H1 (cell line): ENCODE results near the gene BIRC7. TPM values are rescaled to one million over a fixed set of nuclear protein-coding genes. Genes with fewer than 3 reads are reported as not detected.

Experiments used
- CTCF ChIA-PET: fragments of 300-600 bp; sonication (Branson Sonifier 250); formaldehyde crosslinking; loops from one replicate; lab custom pipeline; 2021; ENCODE audit not compliant: partially characterized antibody; lab: Charles Lee
- POLR2A ChIA-PET: fragments of 300-600 bp; sonication (Branson Sonifier 250); formaldehyde crosslinking; loops from one replicate; lab custom pipeline; 2021; ENCODE audit warnings: inconsistent platforms; ENCODE audit not compliant: partially characterized antibody; lab: Charles Lee
- DNase-seq, 2 experiments: peaks; one replicate each; pipeline versions ENCODE4 v3.0.0 to v3.0.0-alpha.2; 2010 to 2022; ENCODE audit warnings: low spot score in 2 of 2, low read depth in 1 of 2, mixed read lengths in 1 of 2
- FAIRE-seq: peaks from 2 replicates; lab custom pipeline; 2011; peaks lifted over from hg19 to GRCh38; lab: Jason Lieb, UNC
- H2AFZ ChIP-seq: 2 replicates; pipeline ENCODE4 v1.8.1; 2012; ENCODE audit warnings: low read length, inconsistent platforms
- H2AK5ac ChIP-seq: 2 replicates; pipeline ENCODE4 v1.6.1; 2013; ENCODE audit warnings: low read depth, low read length
- H2BK120ac ChIP-seq: replicated peaks from 2 replicates; pipeline ENCODE3; 2013; ENCODE audit warnings: low read depth, low read length, inconsistent platforms
- H2BK12ac ChIP-seq: 2 replicates; pipeline ENCODE4 v1.6.1; 2013; ENCODE audit warnings: low read depth, low read length
- H2BK15ac ChIP-seq: 2 replicates; pipeline ENCODE4 v1.6.1; 2013; ENCODE audit warnings: low read length
- H2BK20ac ChIP-seq: 2 replicates; pipeline ENCODE4 v1.6.1; 2013; ENCODE audit warnings: low read length
- H2BK5ac ChIP-seq: 2 replicates; pipeline ENCODE4 v1.6.1; 2013; ENCODE audit warnings: low read depth, low read length
- H3K14ac ChIP-seq: 2 replicates; pipeline ENCODE4 v1.6.1; 2013; ENCODE audit warnings: inconsistent platforms; ENCODE audit not compliant: insufficient read length
- H3K18ac ChIP-seq: 2 replicates; pipeline ENCODE4 v1.6.1; 2013; ENCODE audit warnings: low read length; ENCODE audit errors: extremely low read depth
- H3K23ac ChIP-seq: 2 replicates; pipeline ENCODE4 v1.6.1; 2013; ENCODE audit warnings: inconsistent platforms; ENCODE audit not compliant: insufficient read length
- H3K23me2 ChIP-seq: 2 replicates; pipeline ENCODE4 v1.6.1; 2013; ENCODE audit warnings: low read depth, low read length
- H3K27ac ChIP-seq: 2 replicates; pipeline ENCODE4 v1.6.1; 2011; ENCODE audit warnings: low read depth, low read length, inconsistent platforms
- H3K27me3 ChIP-seq, 4 experiments: replicated peaks in 1 of 4; 1 replicate in 1 of 4; 2 replicates in 3 of 4; pipeline versions ENCODE4 v1.6.1 to v1.8.1; 2011 to 2013; ENCODE audit warnings: low read length in 3 of 4, mild to moderate bottlenecking in 3 of 4, inconsistent platforms in 2 of 4, mixed read lengths in 2 of 4, moderate library complexity in 1 of 4; ENCODE audit not compliant: control insufficient read depth in 3 of 4, insufficient read depth in 3 of 4; ENCODE audit errors: extremely low read depth in 1 of 4
- H3K36me3 ChIP-seq, 4 experiments: 2 replicates each; pipeline versions ENCODE4 v1.6.1 to v1.8.1; 2011 to 2013; ENCODE audit warnings: mild to moderate bottlenecking in 4 of 4, low read length in 3 of 4, moderate library complexity in 2 of 4, control low read depth in 1 of 4, inconsistent platforms in 1 of 4; ENCODE audit not compliant: insufficient read depth in 4 of 4, control insufficient read depth in 2 of 4
- H3K4ac ChIP-seq: replicated peaks from 2 replicates; pipeline ENCODE3; 2013; ENCODE audit warnings: low read length, low read depth, mixed read lengths, inconsistent platforms; ENCODE audit not compliant: insufficient read length
- H3K4me1 ChIP-seq, 4 experiments: replicated peaks in 1 of 4; 1 replicate in 1 of 4; 2 replicates in 3 of 4; pipeline versions ENCODE4 v1.6.1 to v1.8.1; 2011 to 2013; ENCODE audit warnings: low read length in 3 of 4, inconsistent platforms in 2 of 4, mixed read lengths in 1 of 4; ENCODE audit not compliant: insufficient read depth in 4 of 4, control insufficient read depth in 3 of 4
- H3K4me2 ChIP-seq, 2 experiments: 2 replicates each; pipeline versions ENCODE4 v1.6.1 to v1.8.1; 2011 to 2013; ENCODE audit warnings: low read depth in 2 of 2, low read length in 2 of 2, control low read depth in 1 of 2, inconsistent platforms in 1 of 2, mild to moderate bottlenecking in 1 of 2; ENCODE audit not compliant: insufficient read depth in 1 of 2
- H3K4me3 ChIP-seq, 4 experiments: fragments of 200-600, 300-600 bp in 1 of 4; sonication (generic), shearing (Covaris generic), sonication (Bioruptor Twin) in 1 of 4; 2 replicates each; pipeline versions ENCODE4 v1.5.1 to v1.8.1; 2011 to 2016; ENCODE audit warnings: low read length in 4 of 4, low read depth in 3 of 4, control low read depth in 2 of 4, inconsistent platforms in 2 of 4, mild to moderate bottlenecking in 2 of 4, mixed read lengths in 1 of 4, moderate library complexity in 1 of 4; ENCODE audit not compliant: insufficient read depth in 2 of 4; ENCODE audit errors: extremely low read depth in 1 of 4
- H3K56ac ChIP-seq: replicated peaks from 2 replicates; pipeline ENCODE3; 2013; ENCODE audit warnings: low read depth, mild to moderate bottlenecking, mixed read lengths, low read length, inconsistent platforms; ENCODE audit not compliant: insufficient read length
- H3K79me1 ChIP-seq: 2 replicates; pipeline ENCODE4 v1.6.1; 2013; ENCODE audit warnings: low read depth, low read length, control low read depth
- H3K79me2 ChIP-seq, 2 experiments: 2 replicates each; pipeline versions ENCODE4 v1.6.1 to v1.8.1; 2012 to 2013; ENCODE audit warnings: low read length in 2 of 2, mild to moderate bottlenecking in 2 of 2, inconsistent platforms in 1 of 2; ENCODE audit not compliant: insufficient read depth in 2 of 2, control insufficient read depth in 1 of 2
- H3K9ac ChIP-seq, 4 experiments: replicated peaks in 1 of 4; 1 replicate in 1 of 4; 2 replicates in 3 of 4; pipeline versions ENCODE4 v1.6.1 to v1.8.1; 2011 to 2013; ENCODE audit warnings: low read depth in 3 of 4, low read length in 3 of 4, control low read depth in 2 of 4, mild to moderate bottlenecking in 2 of 4, moderate library complexity in 2 of 4, inconsistent platforms in 1 of 4; ENCODE audit errors: extremely low read depth in 1 of 4
- H3K9me3 ChIP-seq, 2 experiments: 2 replicates each; pipeline versions ENCODE4 v1.6.1 to v1.8.1; 2012 to 2013; ENCODE audit warnings: mild to moderate bottlenecking in 2 of 2, moderate library complexity in 2 of 2, control low read depth in 1 of 2, inconsistent platforms in 1 of 2, low read depth in 1 of 2, low read length in 1 of 2, mixed read lengths in 1 of 2; ENCODE audit not compliant: insufficient read depth in 2 of 2
- H4K20me1 ChIP-seq, 2 experiments: replicated peaks in 1 of 2; 2 replicates each; pipeline versions ENCODE3 to v1.8.1; 2011 to 2013; ENCODE audit warnings: inconsistent platforms in 2 of 2, low read length in 2 of 2, mild to moderate bottlenecking in 1 of 2; ENCODE audit not compliant: insufficient read depth in 2 of 2, control insufficient read depth in 1 of 2
- H4K5ac ChIP-seq: 2 replicates; pipeline ENCODE4 v1.6.1; 2013; ENCODE audit warnings: low read length, low read depth, mixed read lengths, inconsistent platforms; ENCODE audit not compliant: insufficient read length
- H4K8ac ChIP-seq: 2 replicates; pipeline ENCODE4 v1.8.0; 2013; ENCODE audit warnings: mild to moderate bottlenecking, moderate library complexity, low read length, inconsistent platforms; ENCODE audit not compliant: insufficient read depth; ENCODE audit errors: extremely low read depth
- H4K91ac ChIP-seq: replicated peaks from 2 replicates; pipeline ENCODE3; 2013; ENCODE audit warnings: low read length, mixed read lengths, inconsistent platforms; ENCODE audit not compliant: insufficient read length
- CEBPB ChIP-seq: IDR thresholded peaks from 2 replicates; pipeline ENCODE4 v1.6.1; 2012; ENCODE audit warnings: low read depth, low read length
- CTBP2 ChIP-seq: IDR thresholded peaks from 2 replicates; pipeline ENCODE4 v1.7.0; 2011; ENCODE audit warnings: borderline replicate concordance, mild to moderate bottlenecking, moderate library complexity, mixed read lengths, low read length; ENCODE audit not compliant: insufficient read depth, insufficient read length
- EGR1 ChIP-seq: IDR thresholded peaks from 2 replicates; pipeline ENCODE4 v1.6.1; 2011; ENCODE audit warnings: low read depth, low read length, borderline replicate concordance
- EZH2 ChIP-seq: fragments of 200-600 bp; sonication (generic); IDR thresholded peaks from 2 replicates; pipeline ENCODE4 v1.7.1; 2012; ENCODE audit warnings: low read depth, mild to moderate bottlenecking, moderate library complexity, low read length, inconsistent platforms; ENCODE audit not compliant: severe bottlenecking
- GABPA ChIP-seq: IDR thresholded peaks from 2 replicates; pipeline ENCODE4 v1.6.1; 2011; ENCODE audit warnings: mild to moderate bottlenecking, low read length, moderate library complexity, borderline replicate concordance; ENCODE audit not compliant: insufficient read depth
- GTF2F1 ChIP-seq: IDR thresholded peaks from 2 replicates; pipeline ENCODE4 v1.6.1; 2012; ENCODE audit warnings: low read depth, low read length, improper control_type of control experiment, borderline replicate concordance
- KDM4A ChIP-seq: IDR thresholded peaks from one replicate; pipeline ENCODE4 v1.7.1; 2012; ENCODE audit warnings: low read depth, mild to moderate bottlenecking, moderate library complexity, low read length, inconsistent platforms; ENCODE audit not compliant: severe bottlenecking
- SAP30 ChIP-seq: fragments of 300-600 bp; sonication (generic); IDR thresholded peaks from 2 replicates; pipeline ENCODE4 v1.7.1; 2012; ENCODE audit warnings: low read length, moderate library complexity, mild to moderate bottlenecking, inconsistent platforms; ENCODE audit not compliant: insufficient read depth, insufficient replicate concordance
- SP2 ChIP-seq: IDR thresholded peaks from 2 replicates; pipeline ENCODE4 v1.6.1; 2012; ENCODE audit warnings: mild to moderate bottlenecking, low read length, inconsistent platforms
- WGBS, 2 experiments: shearing (Covaris generic) in 1 of 2; methylation state at CpG; one replicate each; pipeline versions ENCODE4 v1.1.6 to v1.1.7; 2013 to 2015; ENCODE audit warnings: low lambda C conversion rate in 2 of 2, mixed read lengths in 2 of 2, inconsistent platforms in 1 of 2, low coverage in 1 of 2, missing lambda C conversion rate in 1 of 2; ENCODE audit not compliant: insufficient replicate concordance in 2 of 2, insufficient coverage in 1 of 2, insufficient read length in 1 of 2; ENCODE audit errors: extremely low coverage in 1 of 2, missing lambda C conversion rate in 1 of 2; 5-methylcytosine and 5-hydroxymethylcytosine counted together
- polyA plus RNA-seq, 7 experiments: library from polyadenylated mRNA; depleted of rRNA in 3 of 7; stranded (reverse) in 5 of 7; unstranded in 2 of 7; fragments of >200 nt in 5 of 7; fragments of 200-250 nt in 2 of 7; gene quantifications; 1 replicate in 5 of 7; 2 replicates in 1 of 7; 4 replicates in 1 of 7; pipeline versions ENCODE4 v1.2.1 to v1.2.3, GENCODE V29; 2011 to 2013; ENCODE audit warnings: missing spikeins in 2 of 7, mixed read lengths in 2 of 7
- total RNA-seq: library from RNA; stranded (reverse); fragmentation: NEBNext Ultra II Directional; extraction: Animal tissue kit (Norgen Biotek cat#: 25700); gene quantifications from 2 replicates; pipeline ENCODE4 v1.2.1, GENCODE V29; 2021

BIRC7 gene
- total and polyA plus RNA-seq, 2 of the 8 experiments (the other 6 are each of a cell fraction or from before 2014, with no cell fraction given) = 0.11 to 0.41 TPM

DNA sequence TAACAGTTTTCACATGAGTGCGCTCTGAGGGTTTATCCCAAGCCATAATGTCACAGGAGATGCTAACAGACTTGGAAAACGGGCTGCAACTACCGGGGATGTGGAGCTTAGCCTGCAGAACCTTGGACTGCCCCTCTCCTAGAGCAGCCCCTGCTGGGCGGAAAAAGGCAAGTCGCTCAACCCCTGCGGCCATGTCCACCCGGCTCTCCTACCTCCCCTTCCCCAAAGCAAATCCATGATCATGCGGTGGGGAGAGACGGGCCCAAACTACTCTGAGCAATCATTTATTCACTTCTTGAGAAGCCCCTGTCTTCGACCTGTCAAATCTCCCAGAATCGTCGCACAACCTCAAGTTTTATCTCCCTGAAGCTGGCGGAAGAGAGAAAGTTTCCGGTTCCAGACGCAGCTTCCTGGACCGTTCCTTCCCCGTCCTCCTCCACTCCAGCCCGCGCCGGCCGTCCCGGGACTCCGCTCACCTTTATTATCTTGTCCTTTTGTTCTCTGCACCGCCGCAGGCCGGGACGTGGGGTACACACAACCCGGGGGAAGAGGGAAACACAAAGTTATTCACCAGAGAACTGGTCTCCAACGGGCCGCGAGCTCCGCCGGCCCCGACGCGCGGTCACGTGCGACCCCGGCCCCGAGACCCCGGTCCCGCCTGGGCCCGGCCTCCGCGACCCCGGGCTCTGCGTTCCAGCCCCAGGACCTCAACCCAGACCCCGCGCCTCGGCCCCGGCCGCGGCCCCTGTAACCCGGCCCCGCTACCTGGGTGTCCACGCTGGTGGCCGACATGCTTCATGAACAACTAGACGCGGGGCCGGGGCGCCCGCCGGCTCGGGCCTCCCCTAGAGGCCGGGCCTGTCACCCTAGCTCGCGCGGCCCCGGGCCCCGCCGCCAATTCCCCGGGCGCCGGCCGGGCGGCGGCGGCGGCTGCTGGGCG is 20.3 kb upstream of the BIRC7 start:
- Histone ChIP-seq H4K5ac (no peak overlapping the region), H3K18ac (no peak overlapping the region), H3K4me2 (peak overlapping the region; percentile 59 to 89), H4K20me1 (peaks cover 17 to 18% of the 10 kb centered on the region in 2 experiments), H4K8ac (no peak overlapping the region), H3K9me3 (no peaks in the 10 kb centered on the region), H3K23ac (no peak overlapping the region), H2BK20ac (no peak overlapping the region), H3K4ac (no peak overlapping the region), H3K9ac (peak overlapping the region; percentile 59 to 97 (median 74)), H2BK120ac (no peak overlapping the region), H3K27ac (peak overlapping the region; percentile 49; the same call in 1 of the 2 replicates), H3K27me3 (no peaks in the 10 kb centered on the region; a peak in 1 of 7 replicates), H3K79me2 (peaks cover 23 to 51% of the 10 kb centered on the region in 2 experiments), H2BK12ac (no peak overlapping the region), H3K4me3 (peak overlapping the region; percentile 69 to 92 (median 81)), H2AFZ (no peak overlapping the region), H2BK5ac (peak overlapping the region; percentile 44), H2BK15ac (no peak overlapping the region), H4K91ac (no peak overlapping the region), H3K79me1 (peaks cover 4% of the 10 kb centered on the region; the same call in 1 of the 2 replicates), H3K23me2 (peaks cover 7% of the 10 kb centered on the region; the same call in 1 of the 2 replicates), H3K14ac (no peak overlapping the region), H3K36me3 (peaks cover 14 to 30% (median 25%) of the 10 kb centered on the region in 4 experiments; a peak in 7 of 8 replicates), H3K4me1 (peaks cover 0 to 11% (median 2%) of the 10 kb centered on the region in 4 experiments; a peak in 4 of 7 replicates), H3K56ac (no peak overlapping the region), H2AK5ac (no peak overlapping the region)
- FAIRE-seq (no peak), DNase-seq (no peak)
- CTCF ChIA-PET = interaction anchor here (0.9 to 3.8 kb wide), 20 partner anchors 9 to 190 kb away, joined by 3 to 46 read pairs (median 5); partner anchors contain the start of gene ARFGAP1
- POLR2A ChIA-PET = interaction anchor here (0.7 to 2.5 kb wide), 16 partner anchors 9 to 254 kb away, joined by 3 to 14 read pairs (median 5); no protein-coding TSS in a partner anchor
- WGBS, 2 experiments = 5% methylated on average over 64 of the region's 81 CpGs; no CpG with 5 or more reads in 1 of the 2 experiments
- no peak for TF ChIP-seq EZH2
- peak; percentile 27; the same call in 1 of the 2 replicates for TF ChIP-seq GABPA
- no peak for TF ChIP-seq SP2
- peak; percentile 83 for TF ChIP-seq SAP30
- no peak for TF ChIP-seq CEBPB
- TF ChIP-seq GTF2F1 = no peak
- TF ChIP-seq CTBP2 = no peak
- peak; percentile 63 for TF ChIP-seq KDM4A
- TF ChIP-seq EGR1 = no peak
